HEK293T (cell line): Measurements from ENCODE around the gene GDF11.
A peak's percentile ranks its signal among the peaks of the same experiment; 100 is the strongest.

Experiments used
- CTCF ChIA-PET: fragments of 350-600 bp; formaldehyde crosslinking; extraction: SDS; loops from one replicate; lab custom pipeline; 2021; ENCODE audit warnings: antibody characterized with exemption, inconsistent platforms; lab: Yijun Ruan, JAX
- POLR2A ChIA-PET: fragments of 350-600 bp; formaldehyde crosslinking; extraction: SDS; loops from one replicate; lab custom pipeline; 2020; ENCODE audit warnings: antibody characterized with exemption, inconsistent platforms; lab: Yijun Ruan, JAX
- DNase-seq: peaks from one replicate; pipeline ENCODE4 v3.0.0; 2012; ENCODE audit warnings: mixed read lengths; ENCODE audit errors: extremely low spot score
- ARNT ChIP-seq: fragments of 450-650 bp; IDR thresholded peaks from 2 replicates; pipeline ENCODE4 v1.6.1; 2017; ENCODE audit warnings: mild to moderate bottlenecking
- BHLHE40 ChIP-seq: fragments of 450-650 bp; IDR thresholded peaks from 2 replicates; pipeline ENCODE4 v1.6.1; 2016; ENCODE audit warnings: mild to moderate bottlenecking, moderate library complexity, borderline replicate concordance
- CTBP1 ChIP-seq: fragments of 450-650 bp; IDR thresholded peaks from 2 replicates; pipeline ENCODE4 v1.6.1; 2016; ENCODE audit warnings: borderline replicate concordance
- ELF4 ChIP-seq: fragments of 450-650 bp; IDR thresholded peaks from 2 replicates; pipeline ENCODE4 v1.6.1; 2017; ENCODE audit warnings: antibody characterized with exemption
- FOXA1 ChIP-seq: fragments of 450-650 bp; IDR thresholded peaks from 2 replicates; pipeline ENCODE4 v1.6.1; 2016; ENCODE audit warnings: mild to moderate bottlenecking
- FOXK2 ChIP-seq: fragments of 450-650 bp; IDR thresholded peaks from 2 replicates; pipeline ENCODE4 v1.6.1; 2016; ENCODE audit warnings: mild to moderate bottlenecking
- FOXM1 ChIP-seq: fragments of 450-650 bp; IDR thresholded peaks from 2 replicates; pipeline ENCODE4 v1.6.1; 2017; ENCODE audit warnings: mild to moderate bottlenecking, borderline replicate concordance
- HDGF ChIP-seq: fragments of 450-650 bp; IDR thresholded peaks from 2 replicates; pipeline ENCODE4 v1.6.1; 2017; ENCODE audit warnings: antibody characterized with exemption, borderline replicate concordance
- L3MBTL2 ChIP-seq: fragments of 450-650 bp; conservative IDR thresholded peaks from 2 replicates; pipeline ENCODE4 v1.6.1; 2016; ENCODE audit warnings: mild to moderate bottlenecking
- LEF1 ChIP-seq: fragments of 450-650 bp; IDR thresholded peaks from 2 replicates; pipeline ENCODE4 v1.6.1; 2017; ENCODE audit warnings: mild to moderate bottlenecking, borderline replicate concordance
- NFRKB ChIP-seq: fragments of 450-650 bp; IDR thresholded peaks from 2 replicates; pipeline ENCODE4 v1.6.1; 2016; ENCODE audit warnings: mild to moderate bottlenecking, moderate library complexity
- SP1 ChIP-seq: fragments of 450-650 bp; IDR thresholded peaks from 2 replicates; pipeline ENCODE4 v1.6.1; 2017
- SUZ12 ChIP-seq: fragments of 450-650 bp; IDR thresholded peaks from 2 replicates; pipeline ENCODE4 v1.6.1; 2016; ENCODE audit warnings: mild to moderate bottlenecking
- TARDBP ChIP-seq: fragments of 450-650 bp; IDR thresholded peaks from 2 replicates; pipeline ENCODE4 v1.6.1; 2016
- ZNF384 ChIP-seq: fragments of 450-650 bp; IDR thresholded peaks from 2 replicates; pipeline ENCODE4 v1.6.1; 2016
- TF ChIP-seq, protein P1 (sequence below): fragments of 450-650 bp; IDR thresholded peaks from 2 replicates; pipeline ENCODE4 v1.6.1; 2016

Gene GDF11

DNA sequence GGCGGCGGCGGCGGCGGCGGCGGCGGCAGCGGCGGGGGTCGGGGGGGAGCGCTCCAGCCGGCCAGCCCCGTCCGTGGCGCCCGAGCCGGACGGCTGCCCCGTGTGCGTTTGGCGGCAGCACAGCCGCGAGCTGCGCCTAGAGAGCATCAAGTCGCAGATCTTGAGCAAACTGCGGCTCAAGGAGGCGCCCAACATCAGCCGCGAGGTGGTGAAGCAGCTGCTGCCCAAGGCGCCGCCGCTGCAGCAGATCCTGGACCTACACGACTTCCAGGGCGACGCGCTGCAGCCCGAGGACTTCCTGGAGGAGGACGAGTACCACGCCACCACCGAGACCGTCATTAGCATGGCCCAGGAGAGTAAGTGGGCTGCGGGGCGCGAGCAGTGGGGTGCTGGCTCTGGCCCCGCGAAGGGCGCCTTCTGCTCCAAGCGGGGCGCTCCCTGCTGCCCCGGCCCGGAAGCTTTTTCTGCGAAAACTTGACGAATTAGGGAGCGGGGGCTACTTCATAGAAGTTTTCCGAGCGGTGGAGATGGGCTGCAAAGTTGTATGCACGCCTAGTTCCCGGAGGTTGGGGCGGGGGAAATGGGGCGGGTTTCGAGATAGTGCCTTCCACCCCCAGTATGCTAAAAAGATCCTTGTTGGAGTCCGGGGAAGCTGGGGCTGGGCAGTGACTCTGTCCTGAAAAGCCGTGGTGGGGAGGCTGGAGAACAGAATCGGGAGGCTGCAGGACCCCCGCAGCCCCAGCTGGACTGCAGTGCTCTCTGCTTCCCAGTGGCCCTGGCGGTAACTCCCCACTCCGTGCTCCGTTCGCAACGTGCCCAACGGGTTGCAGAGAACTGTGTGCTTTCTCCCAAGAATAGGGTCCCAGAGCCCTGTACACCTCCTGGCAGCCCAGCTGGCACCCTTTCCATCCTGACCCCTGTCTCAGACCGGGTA, 751 bp downstream of the GDF11 start:
- TF ChIP-seq ARNT (no peak), ELF4 (no peak), FOXM1 (no peak), SP1 (no peak), L3MBTL2 (no peak), ZNF384 (no peak), TARDBP (no peak), LEF1 (no peak), BHLHE40 (no peak), HDGF (no peak), NFRKB (no peak)
- TF ChIP-seq, protein P1, sequence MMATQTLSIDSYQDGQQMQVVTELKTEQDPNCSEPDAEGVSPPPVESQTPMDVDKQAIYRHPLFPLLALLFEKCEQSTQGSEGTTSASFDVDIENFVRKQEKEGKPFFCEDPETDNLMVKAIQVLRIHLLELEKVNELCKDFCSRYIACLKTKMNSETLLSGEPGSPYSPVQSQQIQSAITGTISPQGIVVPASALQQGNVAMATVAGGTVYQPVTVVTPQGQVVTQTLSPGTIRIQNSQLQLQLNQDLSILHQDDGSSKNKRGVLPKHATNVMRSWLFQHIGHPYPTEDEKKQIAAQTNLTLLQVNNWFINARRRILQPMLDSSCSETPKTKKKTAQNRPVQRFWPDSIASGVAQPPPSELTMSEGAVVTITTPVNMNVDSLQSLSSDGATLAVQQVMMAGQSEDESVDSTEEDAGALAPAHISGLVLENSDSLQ, result no peak
- POLR2A ChIA-PET, result interaction anchor here (0.6 to 2.7 kb wide), 10 partner anchors 14 to 86 kb away, joined by 3 to 15 read pairs (median 6); partner anchors contain the start of genes CD63, DNAJC14, ITGA7 and ORMDL2
- CTCF ChIA-PET, result interaction anchor here (0.5 to 1.3 kb wide), 5 partner anchors 9 to 252 kb away, joined by 3 to 4 read pairs (median 3); a partner anchor contains a TSS
- DNase-seq, result peak; percentile 55

DNA sequence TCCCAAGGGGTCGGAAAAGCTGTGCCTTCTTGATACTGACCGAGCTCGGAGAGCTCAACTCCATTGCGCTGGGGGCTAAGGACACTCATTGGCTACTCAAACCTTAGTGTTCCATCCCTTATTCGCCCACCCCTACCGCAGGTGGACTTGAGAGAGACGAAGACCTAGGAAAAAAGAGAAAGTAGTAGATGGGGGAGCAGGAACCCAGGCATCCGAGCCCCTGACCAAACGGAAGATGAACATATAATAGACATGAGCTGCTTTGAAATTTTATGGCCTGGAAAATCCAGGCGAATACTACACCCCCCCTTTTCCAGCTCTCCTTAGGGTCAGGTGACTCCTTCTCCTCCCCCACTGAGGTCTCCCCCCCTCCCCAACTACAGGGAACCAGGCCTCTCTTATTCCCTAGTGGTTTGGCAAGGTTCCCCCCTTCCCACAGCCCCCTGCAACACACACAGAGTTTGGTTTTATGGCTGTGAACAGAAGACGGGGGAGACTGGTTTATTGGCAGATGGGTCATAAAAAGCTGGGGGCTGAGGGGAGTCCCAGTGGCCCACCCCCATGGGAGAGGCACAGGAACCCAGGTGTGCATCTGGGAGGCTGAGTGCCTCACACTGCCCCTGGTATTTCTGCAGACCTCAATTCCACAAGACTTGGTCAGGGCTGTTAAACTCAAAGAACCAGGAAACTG, 1.6 kb downstream of the GDF11 start:
- CTCF ChIA-PET, result interaction anchor here (0.5 to 1.3 kb wide), 6 partner anchors 8 to 251 kb away, joined by 3 to 4 read pairs (median 3); a partner anchor contains a TSS
- no peak for TF ChIP-seq ELF4
- no peak for TF ChIP-seq ARNT
- TF ChIP-seq L3MBTL2, result peak; percentile 65
- no peak for TF ChIP-seq LEF1
- no peak for DNase-seq

DNA sequence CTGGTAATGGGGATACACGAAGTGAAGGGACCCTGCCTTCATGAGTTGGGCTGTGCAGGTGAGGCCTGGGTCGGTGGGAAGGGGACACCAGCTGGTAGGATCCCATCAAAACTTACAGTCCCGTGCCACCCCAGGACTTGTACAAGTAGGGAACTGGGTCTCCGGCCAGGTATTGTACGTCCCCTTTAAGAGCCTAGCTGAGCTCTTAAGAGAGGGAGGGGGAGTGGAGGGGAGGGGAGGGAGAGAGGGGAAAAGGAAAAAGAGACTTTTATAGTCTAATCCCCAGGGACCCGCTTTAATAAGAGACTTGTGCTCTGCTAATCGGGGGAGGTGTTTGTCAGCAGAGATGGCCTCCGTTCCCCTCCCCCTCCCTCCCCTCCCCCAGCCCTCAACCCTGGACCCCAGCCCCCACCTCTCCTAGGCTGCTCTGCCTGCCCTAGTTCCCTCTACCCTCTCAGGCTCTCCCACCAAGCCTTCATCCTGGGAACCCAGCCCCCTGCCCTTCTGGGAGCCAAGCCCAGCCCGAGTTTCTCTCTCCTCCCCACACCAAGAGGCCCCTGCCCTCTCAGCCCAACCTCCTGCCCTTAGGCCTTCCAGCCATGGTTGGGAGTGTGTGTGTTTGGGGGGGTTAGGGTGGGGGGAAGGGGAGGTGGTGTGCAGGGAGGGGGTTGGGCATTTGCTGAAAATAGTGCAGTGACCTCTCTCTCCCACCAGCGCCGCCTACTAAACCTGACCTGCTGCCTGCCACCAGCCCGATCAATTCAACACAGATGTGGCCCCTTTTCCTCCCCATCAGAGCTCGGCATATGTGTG, 2.6 kb downstream of the GDF11 start:
- ChIA-PET POLR2A (interaction anchor here (1.1 to 2.7 kb wide), 4 partner anchors 16 to 182 kb away, joined by 3 to 11 read pairs (median 6); partner anchors contain the start of genes CD63, DNAJC14 and PYM1), CTCF (interaction anchor here (0.7 to 4.3 kb wide), 5 partner anchors 8 to 89 kb away, joined by 3 to 19 read pairs (median 3); a partner anchor contains a TSS)
- peak; percentile 60 for DNase-seq
- TF ChIP-seq ELF4 (no peak), CTBP1 (no peak), SP1 (no peak), LEF1 (no peak), L3MBTL2 (no peak), HDGF (no peak), ARNT (no peak), FOXK2 (no peak), ZNF384 (no peak), BHLHE40 (no peak)

More for the DNA sequence above, 1.6 kb downstream of the GDF11 start:
- POLR2A ChIA-PET, result interaction anchor here (0.6 to 2.7 kb wide), 7 partner anchors 15 to 183 kb away, joined by 3 to 11 read pairs (median 4); partner anchors contain the start of genes CD63, DNAJC14, ITGA7 and ORMDL2

DNA sequence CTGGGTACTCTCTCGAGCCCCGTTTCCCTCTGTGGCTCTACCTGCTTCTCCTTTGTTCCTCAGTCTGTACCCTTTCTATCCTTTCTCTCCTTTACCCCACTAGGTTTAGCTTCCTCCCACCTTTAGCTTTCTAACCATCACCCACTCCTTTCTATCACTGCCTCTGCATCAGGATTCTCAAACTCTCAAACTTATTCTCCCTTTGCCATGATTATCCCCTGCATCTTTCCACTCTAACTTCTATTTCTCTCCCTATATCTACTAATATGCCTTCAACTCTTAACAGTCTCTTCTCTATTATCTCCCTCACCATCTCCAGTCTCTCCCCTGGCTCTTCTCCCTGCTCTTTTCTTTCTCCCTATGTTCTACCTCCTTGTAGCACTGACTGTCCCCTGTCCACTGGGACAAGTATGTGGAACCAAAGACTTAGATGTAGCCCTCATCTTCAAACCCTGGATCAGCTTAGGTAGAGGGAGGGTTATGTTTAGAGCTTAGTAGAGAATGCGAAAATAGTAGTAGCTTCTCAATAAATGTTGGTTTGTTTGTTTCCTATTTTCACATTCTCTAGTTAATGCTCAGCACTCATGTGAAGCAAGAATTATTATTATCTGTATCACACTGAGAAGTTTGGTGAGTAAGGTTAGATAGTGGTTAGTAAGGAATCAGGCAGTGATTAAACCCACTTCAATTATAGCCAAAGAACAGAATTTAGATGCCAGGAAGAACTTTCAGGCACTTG, 3.4 kb downstream of the GDF11 start:
- ChIA-PET POLR2A (interaction anchor here (1.1 to 2.0 kb wide), 3 partner anchors 11 to 83 kb away, joined by 3 to 4 read pairs (median 3); partner anchors contain the start of genes CD63 and DNAJC14), CTCF (interaction anchor here (0.7 to 4.3 kb wide), 3 partner anchors 9 to 17 kb away, joined by 3 to 19 read pairs (median 3); no protein-coding TSS in a partner anchor)
- TF ChIP-seq NFRKB (no peak), ZNF384 (no peak), FOXM1 (no peak), FOXA1 (no peak), LEF1 (no peak), SUZ12 (no peak), BHLHE40 (no peak), HDGF (no peak), TARDBP (no peak), SP1 (no peak), L3MBTL2 (no peak), FOXK2 (no peak), CTBP1 (no peak)
- TF ChIP-seq, protein P1, result no peak
- no peak for DNase-seq

DNA sequence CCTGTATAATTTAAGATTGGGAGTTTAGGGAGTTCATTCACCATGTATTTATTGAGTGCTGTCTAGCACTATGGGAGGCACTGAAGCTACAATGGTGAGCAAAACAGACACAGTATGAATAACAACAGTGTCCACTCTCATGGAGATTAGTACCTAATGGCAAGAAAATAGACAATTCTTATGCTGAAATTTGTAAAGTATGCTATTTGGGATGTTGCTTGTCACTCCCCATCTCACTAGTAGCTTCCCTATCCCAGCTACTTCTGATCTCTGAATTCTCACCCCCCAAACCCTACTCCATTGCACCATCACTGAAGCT, 4.0 kb downstream of the GDF11 start:
- ChIA-PET CTCF (interaction anchor here (0.9 to 4.3 kb wide), 3 partner anchors 8 to 11 kb away, joined by 3 to 19 read pairs (median 3); no protein-coding TSS in a partner anchor), POLR2A (interaction anchor here (1.0 to 2.0 kb wide), 4 partner anchors 8 to 83 kb away, joined by 3 to 4 read pairs (median 3); partner anchors contain the start of genes CD63 and DNAJC14)
- TF ChIP-seq FOXM1 (no peak), TARDBP (no peak), BHLHE40 (no peak), ARNT (no peak), CTBP1 (no peak)
- no peak for DNase-seq
